H9 (cell line): ENCODE results near the gene FLRT2. TPM values are rescaled to one million over a fixed set of nuclear protein-coding genes. Genes with fewer than 3 reads are reported as not detected.

ENCODE experiments used
- DNase-seq: peaks from one replicate; pipeline ENCODE4 v3.0.0-alpha.2; 2017
- H2AFZ ChIP-seq: one replicate; pipeline ENCODE4 v1.6.1; 2013; ENCODE audit warnings: mild to moderate bottlenecking, low read length, control low read depth, moderate library complexity
- H2AK5ac ChIP-seq: 2 replicates; pipeline ENCODE4 v1.6.1; 2013; ENCODE audit warnings: low read length, control low read depth, mixed read lengths; ENCODE audit not compliant: insufficient read length
- H2BK120ac ChIP-seq: one replicate; pipeline ENCODE4 v1.6.1; 2013; ENCODE audit warnings: low read depth, mild to moderate bottlenecking, low read length, control low read depth, inconsistent platforms; ENCODE audit not compliant: poor library complexity, severe bottlenecking
- H2BK12ac ChIP-seq: 2 replicates; pipeline ENCODE4 v1.6.1; 2013; ENCODE audit warnings: low read length, control low read depth, mixed read lengths, low read depth; ENCODE audit not compliant: insufficient read length
- H2BK15ac ChIP-seq: 2 replicates; pipeline ENCODE4 v1.6.1; 2013; ENCODE audit warnings: low read depth, low read length, control low read depth
- H2BK20ac ChIP-seq: one replicate; pipeline ENCODE4 v1.6.1; 2013; ENCODE audit warnings: low read depth, mild to moderate bottlenecking, low read length, control low read depth, inconsistent platforms; ENCODE audit not compliant: poor library complexity, severe bottlenecking
- H2BK5ac ChIP-seq: 2 replicates; pipeline ENCODE4 v1.6.1; 2013; ENCODE audit warnings: low read length, control low read depth, mixed read lengths; ENCODE audit not compliant: insufficient read length
- H3K14ac ChIP-seq: 2 replicates; pipeline ENCODE4 v1.6.1; 2013; ENCODE audit warnings: low read length, control low read depth; ENCODE audit not compliant: insufficient read depth
- H3K18ac ChIP-seq: 2 replicates; pipeline ENCODE4 v1.6.1; 2013; ENCODE audit warnings: low read depth, mild to moderate bottlenecking, mixed read lengths, low read length, control low read depth; ENCODE audit not compliant: insufficient read length
- H3K23ac ChIP-seq: 2 replicates; pipeline ENCODE4 v1.6.1; 2013; ENCODE audit warnings: low read length, control low read depth, mixed read lengths, low read depth; ENCODE audit not compliant: insufficient read length
- H3K23me2 ChIP-seq: 2 replicates; pipeline ENCODE4 v1.6.1; 2013; ENCODE audit warnings: low read depth, mild to moderate bottlenecking, mixed read lengths, low read length, control low read depth; ENCODE audit not compliant: insufficient read length, poor library complexity, severe bottlenecking
- H3K27ac ChIP-seq: 2 replicates; pipeline ENCODE4 v1.5.1; 2013; ENCODE audit warnings: low read length, control low read depth, mixed read lengths, low read depth; ENCODE audit not compliant: insufficient read length
- H3K27me3 ChIP-seq: 2 replicates; pipeline ENCODE4 v1.6.1; 2013; ENCODE audit warnings: low read length, control low read depth, inconsistent platforms; ENCODE audit not compliant: insufficient read depth
- H3K4ac ChIP-seq: 2 replicates; pipeline ENCODE4 v1.6.1; 2013; ENCODE audit warnings: low read depth, mild to moderate bottlenecking, control low read depth, inconsistent platforms, low read length, moderate library complexity
- H3K4me1 ChIP-seq: 2 replicates; pipeline ENCODE4 v1.6.1; 2013; ENCODE audit warnings: low read length, control low read depth, inconsistent platforms; ENCODE audit not compliant: insufficient read depth
- H3K4me2 ChIP-seq: 2 replicates; pipeline ENCODE4 v1.6.1; 2013; ENCODE audit warnings: low read length, control low read depth, mixed read lengths; ENCODE audit not compliant: insufficient read length, insufficient read depth
- H3K56ac ChIP-seq: 2 replicates; pipeline ENCODE4 v1.6.1; 2013; ENCODE audit warnings: low read depth, mild to moderate bottlenecking, mixed read lengths, low read length, control low read depth; ENCODE audit not compliant: insufficient read length
- H3K79me1 ChIP-seq: 2 replicates; pipeline ENCODE4 v1.6.1; 2013; ENCODE audit warnings: low read depth, mild to moderate bottlenecking, moderate library complexity, low read length, control low read depth, inconsistent platforms; ENCODE audit not compliant: insufficient read depth, poor library complexity, severe bottlenecking
- H3K79me2 ChIP-seq: 2 replicates; pipeline ENCODE4 v1.6.1; 2013; ENCODE audit warnings: low read length, control low read depth, inconsistent platforms; ENCODE audit not compliant: insufficient read depth
- H3K9ac ChIP-seq: 2 replicates; pipeline ENCODE4 v1.6.1; 2013; ENCODE audit warnings: low read length, control low read depth, mixed read lengths; ENCODE audit not compliant: insufficient read length; ENCODE audit errors: extremely low read depth
- H3K9me3 ChIP-seq: one replicate; pipeline ENCODE4 v1.6.1; 2013; ENCODE audit warnings: low read depth, low read length, inconsistent platforms; ENCODE audit not compliant: control insufficient read depth
- H3T11ph ChIP-seq: one replicate; pipeline ENCODE4 v1.6.1; 2013; ENCODE audit warnings: mild to moderate bottlenecking, low read length, control low read depth, inconsistent platforms
- H4K20me1 ChIP-seq: one replicate; pipeline ENCODE4 v1.6.1; 2013; ENCODE audit not compliant: control insufficient read depth, insufficient read length, insufficient read depth
- H4K5ac ChIP-seq: 2 replicates; pipeline ENCODE4 v1.6.1; 2013; ENCODE audit warnings: low read depth, mild to moderate bottlenecking, mixed read lengths, low read length, control low read depth; ENCODE audit not compliant: insufficient read length
- H4K8ac ChIP-seq: replicated peaks from 2 replicates; pipeline ENCODE4 v1.6.1; 2013; ENCODE audit warnings: low read length, control low read depth, mixed read lengths, low read depth; ENCODE audit not compliant: insufficient read length
- H4K91ac ChIP-seq: 2 replicates; pipeline ENCODE4 v1.6.1; 2013; ENCODE audit warnings: low read depth, mild to moderate bottlenecking, moderate library complexity, mixed read lengths, low read length, control low read depth; ENCODE audit not compliant: insufficient read length
- H3K27ac Mint-ChIP-seq, 3 experiments: 2 replicates in 2 of 3; 3 replicates in 1 of 3; pipeline ENCODE4 v1.8.0; 2020 to 2021; ENCODE audit warnings: mixed read lengths in 3 of 3, mild to moderate bottlenecking in 1 of 3, moderate library complexity in 1 of 3
- H3K27me3 Mint-ChIP-seq: 2 replicates; pipeline ENCODE4 v1.8.0; 2021; ENCODE audit warnings: low read depth, mild to moderate bottlenecking, moderate library complexity, mixed read lengths
- H3K36me3 Mint-ChIP-seq, 3 experiments: 2 replicates in 2 of 3; 3 replicates in 1 of 3; pipeline ENCODE4 v1.8.0; 2020 to 2021; ENCODE audit warnings: low read depth in 3 of 3, mixed read lengths in 3 of 3; ENCODE audit not compliant: insufficient read depth in 1 of 3
- H3K4me1 Mint-ChIP-seq, 2 experiments: 2 replicates each; pipeline ENCODE4 v1.8.0; 2020; ENCODE audit warnings: mixed read lengths in 2 of 2
- H3K4me3 Mint-ChIP-seq, 2 experiments: 2 replicates in 1 of 2; 3 replicates in 1 of 2; pipeline ENCODE4 v1.8.0; 2020 to 2021; ENCODE audit warnings: mild to moderate bottlenecking in 2 of 2, mixed read lengths in 2 of 2, moderate library complexity in 1 of 2
- H3K9me3 Mint-ChIP-seq, 2 experiments: 2 replicates in 1 of 2; 3 replicates in 1 of 2; pipeline ENCODE4 v1.8.0; 2020; ENCODE audit warnings: mild to moderate bottlenecking in 2 of 2, mixed read lengths in 2 of 2, moderate library complexity in 1 of 2
- WGBS: extraction: QIAGEN DNeasy Blood & Tissue Kit; methylation state at CpG from one replicate; pipeline ENCODE4 v1.1.7; 2013; ENCODE audit warnings: missing lambda C conversion rate, low lambda C conversion rate, mixed read lengths; ENCODE audit not compliant: insufficient read length; ENCODE audit errors: extremely low coverage; 5-methylcytosine and 5-hydroxymethylcytosine counted together
- total RNA-seq: library from RNA; stranded (reverse); gene quantifications from 2 replicates; pipeline ENCODE4 v1.2.1, GENCODE V29; 2021
- TF ChIP-seq, protein P1 (sequence below): fragments of 200-600 bp; sonication (generic); conservative IDR thresholded peaks from 3 replicates; pipeline ENCODE4 v1.8.0; 2021; ENCODE audit warnings: antibody characterized with exemption, mild to moderate bottlenecking

FLRT2 gene
- total RNA-seq, 1 experiment from 2014 or later: 3.3 TPM

DNA sequence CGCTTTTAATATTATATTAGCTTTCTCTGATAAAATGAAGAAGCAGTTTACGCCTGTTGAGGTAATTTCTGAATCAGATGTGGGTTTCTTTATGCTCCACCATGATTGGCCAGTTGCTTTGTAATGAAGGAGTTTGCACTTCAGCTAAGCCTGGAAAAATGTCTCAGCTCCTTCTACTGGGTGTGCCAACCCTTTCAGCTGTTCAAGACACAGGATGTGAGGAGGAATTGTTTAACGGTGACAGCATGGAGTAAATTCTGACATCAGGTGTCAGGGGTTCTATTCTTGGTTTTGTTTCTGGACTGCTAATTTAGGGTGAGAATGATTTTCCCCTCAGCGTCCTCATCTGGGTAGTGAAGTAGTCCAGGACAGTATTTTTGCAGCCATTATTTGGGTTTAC, 43.5 kb downstream of the FLRT2 start:
- H3K9me3 ChIP-seq: no peaks in the 10 kb centered on the region
- H2BK120ac ChIP-seq: no peak overlapping the region
- H3K79me2 ChIP-seq: no peaks in the 10 kb centered on the region
- H3K79me1 ChIP-seq: no peaks in the 10 kb centered on the region
- no peak overlapping the region for H4K5ac ChIP-seq
- Mint-ChIP-seq H3K9me3 (no peaks in the 10 kb centered on the region), H3K36me3 (no peaks in the 10 kb centered on the region), H3K27ac (no peak overlapping the region), H3K27me3 (no peaks in the 10 kb centered on the region), H3K4me1 (peaks cover 46 to 47% of the 10 kb centered on the region in 2 experiments), H3K4me3 (no peak overlapping the region)
- no peak overlapping the region for H3K18ac ChIP-seq
- no peak overlapping the region for H2BK20ac ChIP-seq
- H2AFZ ChIP-seq: no peak overlapping the region
- no peak overlapping the region for H3T11ph ChIP-seq
- peaks cover 3% of the 10 kb centered on the region; the same call in 1 of the 2 replicates for H3K4me1 ChIP-seq
- DNase-seq: no peak
- H3K27ac ChIP-seq: no peak overlapping the region
- no peak overlapping the region for H2BK15ac ChIP-seq
- H3K14ac ChIP-seq: no peak overlapping the region
- no peak overlapping the region for H2AK5ac ChIP-seq
- H2BK12ac ChIP-seq: no peak overlapping the region
- no peak overlapping the region for H3K9ac ChIP-seq
- H3K4ac ChIP-seq: no peak overlapping the region
- H2BK5ac ChIP-seq: no peak overlapping the region
- no peak overlapping the region for H3K23ac ChIP-seq
- no peaks in the 10 kb centered on the region for H3K23me2 ChIP-seq
- no peak overlapping the region for H4K8ac ChIP-seq
- H3K27me3 ChIP-seq: no peaks in the 10 kb centered on the region
- no peak overlapping the region for H4K91ac ChIP-seq
- no CpG with 5 or more reads among the region's 4 CpGs for WGBS
- no peak overlapping the region for H3K56ac ChIP-seq
- TF ChIP-seq, protein P1, sequence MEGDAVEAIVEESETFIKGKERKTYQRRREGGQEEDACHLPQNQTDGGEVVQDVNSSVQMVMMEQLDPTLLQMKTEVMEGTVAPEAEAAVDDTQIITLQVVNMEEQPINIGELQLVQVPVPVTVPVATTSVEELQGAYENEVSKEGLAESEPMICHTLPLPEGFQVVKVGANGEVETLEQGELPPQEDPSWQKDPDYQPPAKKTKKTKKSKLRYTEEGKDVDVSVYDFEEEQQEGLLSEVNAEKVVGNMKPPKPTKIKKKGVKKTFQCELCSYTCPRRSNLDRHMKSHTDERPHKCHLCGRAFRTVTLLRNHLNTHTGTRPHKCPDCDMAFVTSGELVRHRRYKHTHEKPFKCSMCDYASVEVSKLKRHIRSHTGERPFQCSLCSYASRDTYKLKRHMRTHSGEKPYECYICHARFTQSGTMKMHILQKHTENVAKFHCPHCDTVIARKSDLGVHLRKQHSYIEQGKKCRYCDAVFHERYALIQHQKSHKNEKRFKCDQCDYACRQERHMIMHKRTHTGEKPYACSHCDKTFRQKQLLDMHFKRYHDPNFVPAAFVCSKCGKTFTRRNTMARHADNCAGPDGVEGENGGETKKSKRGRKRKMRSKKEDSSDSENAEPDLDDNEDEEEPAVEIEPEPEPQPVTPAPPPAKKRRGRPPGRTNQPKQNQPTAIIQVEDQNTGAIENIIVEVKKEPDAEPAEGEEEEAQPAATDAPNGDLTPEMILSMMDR: no peak
- no peak overlapping the region for H3K4me2 ChIP-seq
- H4K20me1 ChIP-seq: no peaks in the 10 kb centered on the region
